Measurements from ENCODE around the gene GIMAP6. TPM values are rescaled to one million over a fixed set of nuclear protein-coding genes. Genes with fewer than 3 reads are reported as not detected.
A peak's percentile ranks its signal among the peaks of the same experiment; 100 is the strongest.
"Not testable (repeated sequence)": the region's sequence is repeated elsewhere in the genome, so short reads cannot be mapped to it uniquely, and the experiment has no call there.

Gene GIMAP6
- polyA plus RNA-seq, 3 donors: 16.2 to 70.2 (median 57.0) TPM

DNA sequence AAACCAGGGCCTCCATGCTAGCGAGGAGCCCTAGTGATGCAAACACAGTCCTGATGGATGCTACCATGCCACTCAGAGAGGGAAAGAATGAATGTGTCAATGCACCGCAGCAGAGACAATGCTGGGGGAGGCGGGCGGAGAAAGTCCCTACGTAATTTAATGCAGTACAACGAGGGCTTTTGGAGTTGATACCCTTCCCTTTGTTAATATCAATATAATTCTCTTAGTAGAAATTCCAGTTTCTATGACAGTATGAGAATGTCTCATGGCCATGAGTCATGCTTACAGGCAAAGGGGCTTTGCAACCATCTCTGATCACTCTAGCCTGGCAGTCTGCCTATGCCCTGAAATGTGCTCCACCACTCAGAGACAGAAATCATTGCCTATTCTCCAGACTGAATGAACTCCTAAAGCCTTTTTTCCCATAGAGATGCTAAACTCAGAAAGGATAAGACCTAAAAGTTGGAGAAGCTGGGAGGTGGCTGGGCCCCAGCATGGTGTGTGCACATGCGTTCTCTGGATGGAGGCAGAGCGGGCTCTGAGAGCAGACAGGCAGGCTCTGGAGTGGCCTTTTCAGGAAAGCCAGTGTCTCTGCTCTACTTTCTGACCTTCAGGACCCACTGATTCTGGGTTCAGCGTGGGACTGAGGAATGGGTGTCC lies 33.0 kb upstream of the GIMAP6 start:
- H3K36me3 ChIP-seq (replicated peaks in 1 of 2; ENCODE audit: control insufficient read depth in 1 of 2, insufficient read depth in 2 of 2, low read length in 2 of 2): no peaks in the 10 kb centered on the region
- peak overlapping the region; percentile 38 to 74 for H3K27ac ChIP-seq (ENCODE audit: low read depth in 1 of 2, low read length in 2 of 2)
- H3K27me3 Mint-ChIP-seq (ENCODE audit: low read depth in 3 of 3): peaks cover 0 to 1% (median 0%) of the 10 kb centered on the region in 3 donors
- 98% methylated on average over 4 of the region's 9 CpGs for WGBS (ENCODE audit: insufficient coverage)
- no peak overlapping the region for H3K9ac ChIP-seq (ENCODE audit: insufficient read depth, low read length, poor library complexity, severe bottlenecking)
- TF ChIP-seq, protein P1, sequence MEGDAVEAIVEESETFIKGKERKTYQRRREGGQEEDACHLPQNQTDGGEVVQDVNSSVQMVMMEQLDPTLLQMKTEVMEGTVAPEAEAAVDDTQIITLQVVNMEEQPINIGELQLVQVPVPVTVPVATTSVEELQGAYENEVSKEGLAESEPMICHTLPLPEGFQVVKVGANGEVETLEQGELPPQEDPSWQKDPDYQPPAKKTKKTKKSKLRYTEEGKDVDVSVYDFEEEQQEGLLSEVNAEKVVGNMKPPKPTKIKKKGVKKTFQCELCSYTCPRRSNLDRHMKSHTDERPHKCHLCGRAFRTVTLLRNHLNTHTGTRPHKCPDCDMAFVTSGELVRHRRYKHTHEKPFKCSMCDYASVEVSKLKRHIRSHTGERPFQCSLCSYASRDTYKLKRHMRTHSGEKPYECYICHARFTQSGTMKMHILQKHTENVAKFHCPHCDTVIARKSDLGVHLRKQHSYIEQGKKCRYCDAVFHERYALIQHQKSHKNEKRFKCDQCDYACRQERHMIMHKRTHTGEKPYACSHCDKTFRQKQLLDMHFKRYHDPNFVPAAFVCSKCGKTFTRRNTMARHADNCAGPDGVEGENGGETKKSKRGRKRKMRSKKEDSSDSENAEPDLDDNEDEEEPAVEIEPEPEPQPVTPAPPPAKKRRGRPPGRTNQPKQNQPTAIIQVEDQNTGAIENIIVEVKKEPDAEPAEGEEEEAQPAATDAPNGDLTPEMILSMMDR (IDR thresholded peaks at IDR 0.05): no peak
- no peaks in the 10 kb centered on the region for H3K79me2 ChIP-seq (ENCODE audit: insufficient read depth, low read length)
- peaks cover 3 to 10% (median 9%) of the 10 kb centered on the region in 7 donors for H3K9me3 Mint-ChIP-seq
- H3K27ac Mint-ChIP-seq: peak overlapping the region in 5 of 7 donors; percentile 62 to 88 (median 70)
- peaks cover 26 to 27% of the 10 kb centered on the region in 2 donors for H3K4me1 ChIP-seq (ENCODE audit: control insufficient read depth in 1 of 2, insufficient read depth in 2 of 2, low read length in 2 of 2)
- no peaks in the 10 kb centered on the region for H4K20me1 ChIP-seq (ENCODE audit: insufficient read depth, low read length)
- H3K4me3 Mint-ChIP-seq: peak overlapping the region; percentile 45 to 49
- peaks cover 42% of the 10 kb centered on the region for H3K4me1 Mint-ChIP-seq
- H3K4me3 ChIP-seq (replicated peaks in 1 of 3; ENCODE audit: low read depth in 2 of 3, low read length in 3 of 3): peak overlapping the region in 1 of 3 experiments; percentile 56
- H3K9me3 ChIP-seq (replicated peaks in 1 of 2; ENCODE audit: control insufficient read depth in 1 of 2, insufficient read depth in 1 of 2, low read length in 2 of 2): peaks cover 0 to 7% of the 10 kb centered on the region in 2 donors
- intact Hi-C loops (cut with micrococcal nuclease): no loop called here
- peak overlapping the region; percentile 67 for H3K4me2 ChIP-seq (replicated peaks; ENCODE audit: extremely low read depth, low read length, poor library complexity, severe bottlenecking)
- H2AFZ ChIP-seq (ENCODE audit: insufficient read depth, low read depth, low read length, poor library complexity, severe bottlenecking): peak overlapping the region; percentile 35
- DNase-seq: peak in 1 of 3 donors; percentile 32
- H3K36me3 Mint-ChIP-seq: peaks cover 0 to 3% of the 10 kb centered on the region in 2 donors
- H3K27me3 ChIP-seq (ENCODE audit: control insufficient read depth in 2 of 2, insufficient read depth in 2 of 2, low read length in 2 of 2): no peaks in the 10 kb centered on the region

DNA sequence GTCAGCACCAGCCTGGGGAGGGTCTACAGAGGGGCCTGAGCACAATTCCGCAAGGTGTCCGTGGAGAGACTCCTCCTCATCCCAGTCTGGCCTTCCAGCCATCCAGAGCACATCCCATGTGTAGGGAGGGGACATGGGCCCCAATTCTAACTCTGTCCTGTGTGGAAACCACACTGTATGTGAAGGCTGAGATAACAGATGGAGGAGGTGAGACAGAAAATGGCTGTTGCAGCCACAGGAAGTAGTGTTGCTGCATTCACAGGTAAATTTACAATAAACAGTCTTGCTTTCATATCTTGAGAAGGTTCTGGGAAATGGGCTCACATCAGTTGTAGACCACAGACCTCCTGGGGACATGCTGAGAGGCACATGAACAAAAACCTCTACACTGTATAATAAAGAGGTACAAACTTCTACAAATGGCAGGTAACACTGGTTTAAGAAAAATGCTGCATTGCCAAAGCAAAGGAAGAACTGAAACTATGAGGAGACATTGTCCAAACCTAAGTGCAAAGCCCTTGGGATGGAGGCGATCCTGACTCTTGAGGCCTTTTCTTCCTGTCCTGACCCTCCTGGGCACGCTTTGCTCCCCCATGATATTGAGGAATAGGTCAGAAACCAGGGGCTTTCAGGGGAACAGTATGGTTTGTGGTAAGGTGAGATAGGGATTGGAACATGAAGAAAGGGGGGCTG lies 31.8 kb upstream of the GIMAP6 start:
- Histone ChIP-seq H3K36me3 (replicated peaks in 1 of 2; ENCODE audit: control insufficient read depth in 1 of 2, insufficient read depth in 2 of 2, low read length in 2 of 2) (no peaks in the 10 kb centered on the region), H3K4me1 (ENCODE audit: control insufficient read depth in 1 of 2, insufficient read depth in 2 of 2, low read length in 2 of 2) (peaks cover 26 to 27% of the 10 kb centered on the region in 2 donors), H3K4me3 (replicated peaks in 1 of 3; ENCODE audit: low read depth in 2 of 3, low read length in 3 of 3) (no peak overlapping the region), H3K79me2 (ENCODE audit: insufficient read depth, low read length) (no peaks in the 10 kb centered on the region), H2AFZ (ENCODE audit: insufficient read depth, low read depth, low read length, poor library complexity, severe bottlenecking) (no peak overlapping the region), H3K9ac (ENCODE audit: insufficient read depth, low read length, poor library complexity, severe bottlenecking) (no peak overlapping the region), H3K27ac (ENCODE audit: low read depth in 1 of 2, low read length in 2 of 2) (no peak overlapping the region), H3K4me2 (replicated peaks; ENCODE audit: extremely low read depth, low read length, poor library complexity, severe bottlenecking) (no peak overlapping the region), H4K20me1 (ENCODE audit: insufficient read depth, low read length) (no peaks in the 10 kb centered on the region), H3K9me3 (replicated peaks in 1 of 2; ENCODE audit: control insufficient read depth in 1 of 2, insufficient read depth in 1 of 2, low read length in 2 of 2) (peaks cover 0 to 4% of the 10 kb centered on the region in 2 donors), H3K27me3 (ENCODE audit: control insufficient read depth in 2 of 2, insufficient read depth in 2 of 2, low read length in 2 of 2) (no peaks in the 10 kb centered on the region)
- Mint-ChIP-seq H3K27me3 (ENCODE audit: low read depth in 3 of 3) (peaks cover 0 to 1% (median 0%) of the 10 kb centered on the region in 3 donors), H3K36me3 (no peaks in the 10 kb centered on the region), H3K9me3 (peaks cover 3 to 8% (median 5%) of the 10 kb centered on the region in 7 donors), H3K4me1 (peaks cover 42% of the 10 kb centered on the region), H3K27ac (peak overlapping the region in 1 of 7 donors; percentile 32), H3K4me3 (no peak overlapping the region)
- WGBS (ENCODE audit: insufficient coverage): 94% methylated on average over 2 of the region's 4 CpGs
- intact Hi-C loops (cut with micrococcal nuclease): no loop called here
- TF ChIP-seq, protein P1 (IDR thresholded peaks at IDR 0.05): no peak
- DNase-seq: no peak

DNA sequence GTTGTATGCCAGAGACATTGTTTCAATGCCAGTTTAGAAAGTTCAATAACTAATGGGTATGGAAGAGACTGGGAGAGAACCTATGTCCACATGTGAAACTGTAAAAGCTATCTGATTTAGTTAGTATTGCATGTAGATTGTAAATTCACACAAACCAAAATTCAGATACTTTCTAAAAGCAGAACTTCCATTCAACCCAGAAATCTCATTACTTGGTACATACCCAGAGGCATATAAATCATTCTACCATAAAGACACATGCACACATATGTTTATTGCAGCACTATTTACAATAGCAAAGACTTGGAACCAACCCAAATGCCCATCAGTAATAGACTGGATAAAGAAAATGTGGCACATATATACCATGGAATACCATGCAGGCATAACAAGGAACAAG lies 30.6 kb upstream of the GIMAP6 start:
- H3K36me3 Mint-ChIP-seq; H3K9me3 Mint-ChIP-seq; H3K9ac ChIP-seq (ENCODE audit: insufficient read depth, low read length, poor library complexity, severe bottlenecking); H3K36me3 ChIP-seq (replicated peaks in 1 of 2; ENCODE audit: control insufficient read depth in 1 of 2, insufficient read depth in 2 of 2, low read length in 2 of 2); H3K27me3 Mint-ChIP-seq (ENCODE audit: low read depth in 3 of 3); DNase-seq; H3K27ac ChIP-seq (ENCODE audit: low read depth in 1 of 2, low read length in 2 of 2); H2AFZ ChIP-seq (ENCODE audit: insufficient read depth, low read depth, low read length, poor library complexity, severe bottlenecking); H3K27me3 ChIP-seq (ENCODE audit: control insufficient read depth in 2 of 2, insufficient read depth in 2 of 2, low read length in 2 of 2); H3K4me3 Mint-ChIP-seq; H3K4me3 ChIP-seq (replicated peaks in 1 of 3; ENCODE audit: low read depth in 2 of 3, low read length in 3 of 3); intact Hi-C loops (cut with micrococcal nuclease); H4K20me1 ChIP-seq (ENCODE audit: insufficient read depth, low read length); H3K4me2 ChIP-seq (replicated peaks; ENCODE audit: extremely low read depth, low read length, poor library complexity, severe bottlenecking); H3K9me3 ChIP-seq (replicated peaks in 1 of 2; ENCODE audit: control insufficient read depth in 1 of 2, insufficient read depth in 1 of 2, low read length in 2 of 2); H3K79me2 ChIP-seq (ENCODE audit: insufficient read depth, low read length): not testable (repeated sequence)
- Mint-ChIP-seq H3K27ac (peak overlapping the region in 1 of 7 donors; percentile 57), H3K4me1 (peaks cover 42% of the 10 kb centered on the region)
- H3K4me1 ChIP-seq (ENCODE audit: control insufficient read depth in 1 of 2, insufficient read depth in 2 of 2, low read length in 2 of 2): peaks cover 26 to 27% of the 10 kb centered on the region in 2 donors
